Stomach (tissue), 4 donors: ENCODE results near the gene TOR1B.

Experiments
- CTCF ChIP-seq, 7 experiments: fragments of 450-650 bp in 4 of 7; fragments of 200-600 bp in 3 of 7; sonication (generic) in 3 of 7; IDR thresholded peaks; one replicate each; pipeline ENCODE4 v1.5.1; 2016 to 2019; ENCODE audit warnings: antibody characterized with exemption in 7 of 7, control low read depth in 2 of 7, mild to moderate bottlenecking in 1 of 7
- POLR2A ChIP-seq, 4 donors: fragments of 450-650 bp; IDR thresholded peaks; one replicate each; pipeline ENCODE4 v1.6.1; 2016; ENCODE audit warnings: antibody characterized with exemption in 4 of 4, control low read depth in 2 of 4, mild to moderate bottlenecking in 1 of 4, moderate library complexity in 1 of 4

GRCh38 chr9:129770741-129771140 lies 32.2 kb upstream of the TOR1B start:
- no peak for TF ChIP-seq POLR2A (IDR thresholded peaks at IDR 0.05)
- TF ChIP-seq CTCF (IDR thresholded peaks at IDR 0.05): no peak
